Activated CD8-positive, alpha-beta memory T cell treated with anti-CD3 and anti-CD28 coated beads, Interleukin-2, amount 50 U/mL, for 24 hours (primary cell): ENCODE measurements around the gene TEX44.
"Not testable (repeated sequence)": the region's sequence is repeated elsewhere in the genome, so short reads cannot be mapped to it uniquely, and the experiment has no call there.

Source experiments
- DNase-seq: peaks from one replicate; pipeline ENCODE4 v3.0.0-alpha.2; 2020; ENCODE audit errors: extremely low read depth

TEX44 gene

DNA sequence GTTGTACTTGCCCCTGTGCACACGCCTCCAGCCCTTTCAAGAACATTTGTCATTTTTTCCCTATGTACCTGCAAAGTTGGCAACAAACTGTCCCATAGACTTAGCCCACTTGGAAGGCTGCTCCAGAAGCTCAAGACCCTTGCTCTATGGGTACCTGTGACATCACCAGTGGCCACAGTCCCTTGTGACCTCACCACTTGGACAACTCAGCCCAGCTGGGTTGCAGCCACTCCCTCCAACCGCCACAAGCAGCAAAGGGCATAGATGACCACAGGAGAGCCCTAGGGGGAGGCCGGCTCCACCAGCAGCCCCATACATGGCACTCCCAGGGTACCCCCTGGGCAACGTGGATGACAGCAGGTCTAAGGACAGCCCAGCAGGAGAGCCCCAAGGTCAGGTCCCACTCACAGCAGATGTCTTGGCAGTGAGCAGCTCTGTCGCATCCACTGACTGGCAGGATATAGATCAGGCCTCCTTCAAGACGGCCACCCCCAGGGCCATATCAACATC is at the start of gene TEX44:
TSS of gene TEX44 (plus strand) at position 229 of the 510 bp plus-strand sequence. CDS start at position 317, 88 bp downstream.
- DNase-seq: no peak

GRCh38 chr2:231545105-231545902 is 47.4 kb upstream of the TEX44 start:
- DNase-seq: no peak

GRCh38 chr2:231546014-231546715 is 46.5 kb upstream of the TEX44 start:
- DNase-seq: no peak

DNA sequence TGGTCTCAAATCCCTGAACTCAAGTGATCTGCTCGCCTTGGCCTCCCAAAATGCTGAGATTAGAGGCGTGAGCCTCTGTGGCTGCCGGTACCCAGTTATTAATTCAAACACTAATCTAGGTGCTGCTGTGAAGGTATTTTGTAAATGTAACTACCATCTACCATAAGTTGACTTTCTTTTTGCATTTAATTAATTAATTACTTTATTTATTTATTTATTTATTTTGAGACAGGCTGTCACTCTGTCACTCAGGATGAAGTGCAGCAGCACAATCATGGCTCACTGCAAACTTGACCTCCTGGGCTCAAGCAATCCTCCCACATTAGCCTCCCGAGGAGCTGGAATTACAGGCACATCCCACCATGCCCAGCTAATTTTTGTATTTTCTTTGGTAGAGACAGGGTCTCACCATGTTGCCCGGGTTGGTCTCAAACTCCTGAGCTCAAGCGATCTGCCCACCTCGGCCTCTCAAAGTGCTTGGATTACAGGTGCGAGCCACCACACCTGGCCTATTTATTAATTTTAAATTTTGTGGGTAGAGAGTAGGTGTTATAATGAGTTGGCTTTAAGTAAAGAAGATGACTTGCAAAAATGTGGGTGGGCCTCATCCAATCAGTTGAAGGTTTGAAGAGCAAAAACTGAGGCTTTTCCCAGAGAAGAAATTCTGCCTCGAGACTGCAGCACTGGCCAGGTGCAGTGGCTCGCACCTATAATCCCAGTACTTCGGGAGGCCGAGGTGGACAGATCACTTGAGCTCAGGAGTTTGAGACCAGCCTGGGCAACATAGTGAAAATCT is 45.2 kb upstream of the TEX44 start:
- DNase-seq: no peak

- no peak for DNase-seq
Measured at GRCh38 chr2:231548752-231549151, 43.9 kb upstream of the TEX44 start.

DNA sequence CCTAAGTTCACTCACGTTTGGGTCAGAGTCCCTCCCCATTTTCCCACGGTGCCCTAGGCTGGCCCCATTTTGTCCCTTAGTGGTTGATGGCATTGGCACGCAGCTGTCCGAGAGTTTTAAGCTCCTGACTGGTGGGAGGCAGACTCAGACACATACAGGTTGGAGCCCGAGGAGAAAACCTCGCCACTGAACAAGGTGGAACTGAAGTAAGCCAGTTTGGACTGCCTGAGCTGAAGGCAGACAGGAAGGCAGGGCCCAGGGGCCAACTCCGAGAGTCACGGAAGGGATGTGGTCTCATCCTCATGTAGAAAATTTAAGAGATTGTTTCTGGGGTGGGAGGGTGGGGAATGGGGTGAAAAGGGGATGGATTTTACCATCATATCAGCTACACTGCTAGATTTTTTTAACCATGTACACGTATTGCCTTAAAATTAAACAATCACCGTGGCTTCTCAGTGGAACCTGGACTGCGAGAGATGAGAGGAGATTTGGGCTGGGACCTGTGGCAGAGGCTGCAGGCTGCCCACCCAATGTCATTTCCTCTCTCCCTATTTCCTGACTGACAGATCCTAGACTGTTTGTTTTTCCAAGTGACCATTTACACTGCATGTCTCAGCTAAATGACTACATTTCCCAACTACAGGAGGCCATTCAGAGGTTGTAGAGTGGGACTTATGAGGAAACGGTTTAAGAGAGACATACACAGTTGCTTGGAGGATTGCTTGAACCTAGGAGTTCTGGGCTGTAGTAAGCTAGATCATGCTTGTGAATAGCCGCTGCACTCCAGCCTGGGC is 43.0 kb upstream of the TEX44 start:
- no peak for DNase-seq

DNA sequence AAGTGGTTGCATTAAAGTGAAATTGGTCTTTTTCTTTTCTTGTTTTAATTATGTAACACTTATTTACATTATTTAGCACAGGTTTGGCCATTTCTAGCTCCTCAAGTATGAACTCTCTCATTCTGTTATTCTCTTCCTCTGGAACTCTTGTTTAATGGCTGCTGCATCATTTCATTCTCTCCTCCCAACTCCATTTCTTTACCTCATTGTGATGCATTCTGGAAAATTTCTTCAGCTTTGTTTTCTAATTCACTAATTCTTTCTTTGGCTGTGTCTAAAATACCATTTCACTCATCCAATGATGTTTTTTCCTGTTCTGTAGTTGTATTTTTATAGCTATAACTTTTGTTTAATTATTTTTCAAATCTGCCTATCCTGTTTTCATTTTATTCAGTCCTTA is 39.9 kb upstream of the TEX44 start:
- DNase-seq: no peak

DNA sequence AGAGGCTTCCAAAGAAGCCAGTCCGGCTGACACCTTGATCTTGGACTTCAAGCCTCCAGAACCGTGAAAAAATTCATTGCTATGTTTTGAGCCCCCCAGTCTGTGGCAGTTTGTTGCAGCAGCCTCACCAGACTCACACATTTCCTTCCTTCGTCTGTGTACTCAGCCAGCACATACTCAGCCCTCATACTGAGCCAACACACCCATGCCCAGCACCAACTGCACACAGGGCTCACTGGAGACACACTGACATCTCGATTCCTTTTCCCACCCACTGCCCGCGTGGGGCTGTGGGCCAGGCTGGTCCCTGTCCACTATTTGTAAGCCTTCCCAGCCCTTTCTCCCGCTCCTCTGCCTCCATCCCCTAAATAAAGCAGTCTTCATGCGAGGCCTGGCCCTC is 38.3 kb upstream of the TEX44 start:
- DNase-seq: no peak

GRCh38 chr2:231554748-231555545 is 37.7 kb upstream of the TEX44 start:
- no peak for DNase-seq

DNA sequence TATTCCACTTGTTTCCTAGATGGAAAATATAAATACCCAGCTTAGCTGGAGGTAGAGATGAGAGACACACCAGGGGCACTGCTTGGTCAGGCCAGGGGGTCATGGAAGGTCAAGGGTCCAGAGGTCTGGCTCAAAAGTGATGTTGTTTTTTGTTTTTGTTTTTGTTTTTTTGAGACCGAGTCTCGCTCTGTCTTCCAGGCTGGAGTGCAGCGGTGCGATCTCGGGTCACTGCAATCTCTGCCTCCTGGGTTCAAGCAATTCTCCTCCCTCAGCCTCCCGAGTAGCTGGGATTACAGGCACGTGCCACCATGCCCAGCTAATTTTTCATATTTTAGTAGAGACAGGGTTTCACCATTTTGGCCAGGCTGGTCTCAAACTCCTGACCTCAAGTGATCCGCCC is 36.2 kb upstream of the TEX44 start:
- DNase-seq: not testable (repeated sequence)

GRCh38 chr2:231556981-231557380 is 35.7 kb upstream of the TEX44 start:
- no peak for DNase-seq

- no peak for DNase-seq
Measured at GRCh38 chr2:231557571-231558217, 35.0 kb upstream of the TEX44 start.

DNA sequence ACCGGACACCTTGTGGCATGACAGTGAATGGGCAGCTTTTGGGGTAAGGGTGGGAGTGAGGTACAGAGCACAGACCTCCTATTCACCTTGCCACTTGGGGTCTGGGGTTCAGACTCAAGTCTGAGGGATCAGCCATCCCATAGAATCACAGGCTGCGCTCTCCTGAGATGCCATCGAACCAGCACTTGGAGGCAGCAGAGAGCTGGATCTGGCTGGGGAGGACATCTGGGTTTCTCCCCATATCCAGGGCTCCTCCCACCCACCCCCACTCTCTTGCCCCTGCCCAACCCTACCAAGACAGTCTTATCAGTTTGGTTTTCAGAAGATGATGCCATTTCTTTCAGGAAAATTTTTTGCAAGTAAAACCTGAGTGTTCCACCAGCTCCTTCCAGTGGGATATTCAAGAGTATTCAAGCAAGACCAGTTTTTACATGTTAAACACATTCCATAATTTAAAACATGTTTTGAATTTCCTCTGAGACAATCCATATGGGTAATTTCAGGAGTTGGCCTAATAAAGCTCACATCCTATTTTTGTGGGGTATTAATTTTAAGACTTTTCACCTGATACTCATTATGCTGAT is 29.2 kb upstream of the TEX44 start:
- DNase-seq: no peak

DNA sequence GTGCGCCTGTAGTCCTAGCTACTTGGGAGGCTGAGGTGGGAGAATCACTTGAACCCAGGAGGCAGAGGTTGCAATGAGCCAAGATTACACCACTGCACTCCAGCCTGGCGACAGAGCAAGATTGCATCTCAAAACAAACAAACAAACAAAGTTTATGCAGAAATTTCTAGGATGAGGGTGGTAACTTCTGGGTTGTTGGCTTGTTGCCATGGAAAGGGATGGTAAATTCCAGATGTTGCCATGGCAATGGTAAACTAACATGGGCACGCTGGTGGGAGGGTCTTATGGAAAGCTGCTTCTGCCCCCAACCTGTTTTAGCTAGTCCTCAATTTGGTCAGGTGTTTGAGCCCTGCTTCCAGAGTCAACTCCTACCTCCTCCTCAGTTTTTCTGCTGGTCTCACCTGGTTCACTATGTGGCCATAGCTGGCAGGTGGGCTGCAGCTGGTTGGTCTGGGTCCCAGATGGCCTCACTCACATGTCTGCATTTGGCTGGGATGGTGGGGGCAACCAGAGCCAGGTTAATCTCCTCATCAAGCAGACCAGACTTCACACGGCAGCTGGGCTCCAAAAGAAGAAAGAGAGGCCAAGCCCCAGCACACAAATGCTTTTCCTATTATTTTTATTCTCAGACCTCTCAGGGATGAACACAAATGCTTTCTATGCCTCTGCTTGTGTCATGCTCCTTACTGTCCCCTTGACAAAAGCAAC is 26.6 kb upstream of the TEX44 start:
- no peak for DNase-seq

DNA sequence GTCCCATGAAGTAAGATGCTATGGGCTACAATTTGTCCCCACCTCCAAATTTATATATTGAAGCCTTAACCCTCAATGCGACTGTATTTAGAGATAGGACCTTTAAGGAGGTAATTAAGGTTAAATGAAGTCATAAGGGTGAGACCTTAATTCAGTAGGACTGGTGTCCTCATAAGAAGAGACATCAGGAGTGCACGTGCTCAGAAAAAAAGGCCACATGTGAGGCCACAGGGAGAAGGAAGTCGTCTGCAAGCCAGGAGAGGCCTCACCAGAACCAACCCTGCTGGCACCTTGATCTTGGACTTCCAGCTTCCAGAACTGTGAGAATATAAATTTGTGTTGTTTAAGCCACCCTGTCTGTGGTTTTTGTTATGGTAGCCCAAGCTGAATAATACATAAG is 25.5 kb upstream of the TEX44 start:
- no peak for DNase-seq

DNA sequence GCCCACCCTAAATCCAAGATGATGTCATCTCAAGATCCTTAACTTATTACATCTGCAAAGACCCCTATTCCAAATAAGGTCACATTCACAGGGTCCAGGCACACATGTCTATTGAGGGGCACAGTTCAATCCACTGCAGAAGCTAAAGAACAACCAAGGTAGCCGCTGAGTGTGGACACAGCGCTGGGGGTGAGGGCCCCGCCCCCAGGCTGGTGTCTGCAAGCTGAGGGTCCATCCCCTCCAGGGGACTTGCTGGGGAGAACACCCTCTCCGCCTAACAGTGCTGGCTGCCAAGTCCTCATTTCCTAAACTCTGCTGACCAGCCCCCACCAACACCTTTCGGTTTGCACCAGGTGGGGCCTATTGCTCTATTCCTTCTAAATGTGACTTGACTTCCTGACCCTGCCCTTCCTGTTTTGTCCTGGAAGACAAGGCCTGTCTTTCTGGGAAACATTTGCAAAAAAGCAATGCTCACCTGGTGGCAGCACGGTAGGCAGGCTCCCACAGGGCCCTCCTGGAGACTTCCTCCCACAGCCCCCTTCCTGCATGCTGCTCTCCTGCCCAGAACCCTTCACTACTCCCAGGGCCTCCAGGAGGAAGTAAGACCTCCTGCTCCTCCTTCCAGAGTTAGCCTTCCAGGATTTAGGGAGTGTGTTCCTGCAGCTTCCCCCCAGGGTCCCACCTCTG is 24.4 kb upstream of the TEX44 start:
- DNase-seq: no peak

DNA sequence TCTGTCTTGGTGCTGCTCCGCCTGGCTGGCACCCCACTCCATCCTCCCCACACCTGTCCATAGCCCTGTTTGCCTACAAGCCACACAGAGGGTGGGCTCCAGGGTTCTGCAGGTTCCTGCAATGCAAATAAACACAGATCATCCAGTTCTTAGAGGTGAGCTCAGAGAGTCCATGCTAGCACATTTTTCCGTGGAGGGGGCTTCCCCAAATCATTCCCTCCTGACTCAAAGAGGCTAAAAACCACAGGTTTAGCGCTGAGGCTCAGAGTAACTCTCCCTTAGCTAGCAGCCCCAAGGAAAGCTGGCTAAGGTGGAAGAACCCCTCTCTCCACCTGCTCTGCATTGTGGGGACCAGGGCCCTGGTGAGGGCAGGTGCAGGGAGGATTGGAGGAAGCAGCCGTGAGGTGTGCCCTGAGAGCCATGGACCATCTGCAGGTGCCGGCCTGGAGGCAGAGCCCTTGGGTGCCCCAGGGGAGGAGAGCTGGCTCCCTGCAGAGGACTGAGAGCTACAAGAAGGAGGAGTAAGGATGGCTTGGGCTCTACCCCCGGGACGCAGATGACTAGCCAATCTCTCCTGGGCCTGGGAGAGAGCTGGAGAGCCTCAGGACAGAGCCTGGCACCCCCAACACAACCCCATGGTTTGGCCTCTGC is 23.8 kb upstream of the TEX44 start:
- no peak for DNase-seq

DNA sequence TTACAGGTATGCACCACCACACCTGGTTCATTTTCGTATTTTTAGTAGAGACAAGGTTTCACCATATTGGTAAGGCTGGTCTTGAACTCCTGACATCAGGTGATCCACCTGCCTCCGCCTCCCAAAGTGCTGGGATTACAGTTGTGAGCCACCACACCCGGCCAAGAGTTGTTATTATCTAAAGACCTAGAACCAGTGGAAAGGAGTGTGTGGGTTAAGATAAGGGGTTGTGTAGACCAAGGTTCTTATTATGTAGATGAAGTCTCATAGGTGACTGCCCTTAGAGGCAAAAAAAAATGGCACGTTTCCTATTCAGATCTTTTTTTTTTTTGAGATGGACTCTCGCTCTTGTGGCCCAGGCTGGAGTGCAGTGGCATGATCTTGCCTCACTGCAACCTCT is 21.7 kb upstream of the TEX44 start:
- DNase-seq: not testable (repeated sequence)
